Measurements from ENCODE around the gene ZFAND3.
"Not testable (repeated sequence)": the region's sequence is repeated elsewhere in the genome, so short reads cannot be mapped to it uniquely, and the experiment has no call there.

The ZFAND3 gene

DNA sequence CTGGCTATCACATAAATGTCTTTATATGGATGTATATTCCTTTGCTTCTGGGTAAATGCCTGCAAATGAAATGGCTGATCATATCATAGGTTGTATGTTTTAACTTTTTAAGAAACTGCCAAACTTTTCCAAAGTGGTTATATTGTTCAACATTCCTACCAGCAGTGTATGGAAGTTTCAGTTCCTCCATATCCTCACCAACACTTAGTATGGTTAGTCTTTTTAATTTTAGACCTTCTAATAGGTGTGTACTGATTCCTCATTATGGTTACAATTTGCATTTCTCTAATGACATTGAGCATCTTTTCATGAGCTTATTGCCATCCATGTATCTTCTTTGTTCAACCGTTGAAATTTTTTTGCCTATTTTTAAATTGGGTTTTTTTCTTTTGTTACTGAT, 155.4 kb downstream of the ZFAND3 start:
- DNase-seq = no peak

DNA sequence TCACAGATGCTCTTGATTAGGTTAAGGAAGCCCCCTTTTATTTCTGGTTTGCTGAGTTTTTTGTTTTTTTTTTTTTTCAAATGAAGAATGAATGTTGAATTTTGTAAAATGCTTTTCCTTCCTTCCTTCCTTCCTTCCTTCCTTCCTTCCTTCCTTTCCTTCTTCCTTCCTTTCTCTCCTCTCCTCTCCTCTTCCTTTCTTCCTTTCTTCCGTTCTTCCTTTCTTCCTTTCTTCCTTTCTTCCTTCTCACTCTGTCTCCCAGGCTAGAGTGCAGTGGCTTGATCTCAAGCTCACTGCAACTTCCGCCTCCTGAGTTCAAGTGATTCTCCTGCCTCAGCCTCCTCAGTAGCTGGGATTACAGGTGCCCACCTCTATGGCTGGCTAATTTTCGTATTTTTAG, 158.2 kb downstream of the ZFAND3 start:
- no peak for DNase-seq

DNA sequence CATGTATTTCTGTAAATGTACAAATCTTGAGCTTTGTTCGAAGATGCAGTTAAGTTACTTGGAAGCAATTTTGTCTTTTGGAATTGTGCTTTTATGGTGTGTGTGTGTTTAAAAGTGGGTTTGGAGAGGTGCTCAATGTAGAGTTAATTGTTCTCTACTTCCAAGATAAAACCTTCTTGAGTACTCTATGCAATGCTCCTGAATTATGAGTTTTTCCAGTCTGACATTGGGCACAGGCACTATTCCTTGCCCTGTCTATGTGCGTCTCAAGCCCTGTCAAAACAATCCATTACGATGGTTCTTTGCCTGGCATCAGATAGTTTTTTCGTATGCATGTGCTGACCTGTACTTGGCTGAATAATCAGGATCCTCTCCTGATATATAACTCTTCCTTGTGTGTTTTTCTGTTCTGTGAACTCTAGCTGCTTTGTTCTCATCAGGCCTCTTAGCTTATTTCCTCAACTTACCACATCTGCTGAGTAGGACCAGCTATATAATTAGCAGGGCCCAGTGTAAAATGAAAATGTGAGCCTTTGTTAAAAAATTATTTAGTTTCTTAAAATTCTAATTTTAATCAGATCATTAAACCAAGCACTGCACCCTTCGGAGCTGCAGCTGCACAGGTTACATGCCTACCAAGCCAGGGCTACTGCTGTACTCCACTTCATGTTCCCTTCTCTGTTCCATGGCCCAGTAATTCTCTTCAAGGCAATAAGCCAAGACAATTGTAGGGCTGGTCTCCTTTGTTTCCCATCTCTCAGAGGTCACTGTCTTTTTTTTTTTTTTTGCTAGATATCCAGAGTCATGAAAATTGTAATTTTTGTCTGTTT, 160.1 kb downstream of the ZFAND3 start:
- DNase-seq = no peak

DNA sequence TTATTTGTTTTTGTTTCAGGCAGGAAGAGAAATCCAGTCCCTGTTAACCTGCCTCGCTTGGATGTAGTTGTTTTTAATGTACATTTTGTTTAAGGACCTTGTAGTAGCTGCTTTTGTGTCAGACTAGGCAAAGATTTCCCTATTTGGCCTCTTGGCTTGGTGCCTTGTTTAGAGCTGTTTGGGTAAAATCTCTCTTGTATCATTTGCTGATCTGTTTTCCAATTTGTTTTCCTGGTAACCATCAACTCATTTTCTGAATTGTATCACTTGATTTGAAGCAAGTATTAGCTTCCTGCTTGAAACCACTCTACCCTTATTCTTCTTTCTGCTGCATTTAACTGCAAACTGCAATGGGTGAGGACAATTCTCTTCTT, 160.7 kb downstream of the ZFAND3 start:
- DNase-seq = no peak

DNA sequence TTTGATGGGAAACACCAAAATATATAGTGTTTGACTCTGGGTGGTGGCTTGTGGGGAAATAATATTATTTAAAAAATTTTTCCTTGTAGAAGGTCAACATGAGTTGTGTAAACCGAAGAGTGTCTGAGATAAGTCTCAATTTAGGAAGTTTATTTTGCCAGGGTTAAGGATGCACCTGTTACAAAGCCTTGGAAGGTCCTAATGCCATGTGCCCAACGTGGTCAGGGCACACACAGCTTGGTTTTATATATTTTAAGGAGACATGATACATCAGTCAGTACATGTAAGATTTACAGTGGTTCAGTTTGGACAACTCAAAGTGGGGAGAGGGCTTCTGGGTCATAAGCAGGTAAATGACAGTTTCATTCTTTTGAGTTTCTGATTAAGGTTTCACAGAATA, 162.1 kb downstream of the ZFAND3 start:
- no peak for DNase-seq

DNA sequence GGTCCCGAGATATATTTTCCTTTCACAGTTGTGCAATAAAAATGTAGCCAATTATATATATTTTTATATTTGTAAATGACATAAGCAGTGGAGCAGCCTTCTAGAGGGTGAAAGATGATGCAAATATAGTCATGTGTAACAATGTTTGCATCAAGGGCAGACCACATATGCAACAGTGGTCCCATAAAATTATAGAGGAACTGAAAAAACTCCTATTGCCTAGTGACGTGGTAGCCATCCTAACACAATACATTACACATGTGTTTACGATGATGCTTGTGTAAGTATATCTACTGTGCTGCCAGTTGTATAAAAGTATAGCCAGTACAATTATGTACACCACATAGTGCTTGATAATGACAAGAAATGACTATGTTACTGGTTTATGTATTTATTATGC, 162.8 kb downstream of the ZFAND3 start:
- no peak for DNase-seq

DNA sequence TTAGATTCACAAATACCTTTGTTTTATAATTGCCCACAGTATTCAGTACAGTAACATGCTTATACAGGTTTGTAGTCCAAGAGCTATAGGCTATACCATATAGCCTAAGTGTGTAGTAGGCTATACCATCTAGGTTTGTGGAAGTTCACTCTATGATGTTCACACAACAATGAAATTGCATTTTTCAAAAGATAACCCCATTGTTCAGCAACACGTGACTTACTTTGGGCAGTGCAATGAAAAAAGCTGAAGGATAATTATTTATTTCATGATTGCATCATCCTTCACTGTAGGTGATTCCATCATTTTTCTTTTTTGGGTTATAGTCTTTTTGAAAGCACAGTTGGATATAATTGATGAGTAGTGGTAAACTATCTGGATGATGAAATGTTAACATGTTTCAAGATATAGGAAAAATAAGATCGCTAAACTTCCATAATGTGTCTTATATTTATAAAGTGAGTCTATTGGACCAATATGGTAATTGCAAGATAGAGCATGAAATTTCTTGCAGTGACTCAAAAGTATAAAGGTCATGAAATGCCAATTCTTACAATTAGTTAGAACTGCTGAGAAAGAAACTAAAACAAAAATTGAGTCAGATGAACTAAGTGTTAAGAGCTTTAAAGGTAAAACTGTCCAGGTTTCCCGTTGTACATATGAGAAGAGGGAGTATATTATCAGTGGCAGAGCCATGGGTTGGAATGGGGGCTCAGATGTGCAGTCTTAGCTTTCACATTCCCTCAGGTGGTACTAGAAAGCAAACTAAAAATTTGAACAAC, 164.4 kb downstream of the ZFAND3 start:
- no peak for DNase-seq

DNA sequence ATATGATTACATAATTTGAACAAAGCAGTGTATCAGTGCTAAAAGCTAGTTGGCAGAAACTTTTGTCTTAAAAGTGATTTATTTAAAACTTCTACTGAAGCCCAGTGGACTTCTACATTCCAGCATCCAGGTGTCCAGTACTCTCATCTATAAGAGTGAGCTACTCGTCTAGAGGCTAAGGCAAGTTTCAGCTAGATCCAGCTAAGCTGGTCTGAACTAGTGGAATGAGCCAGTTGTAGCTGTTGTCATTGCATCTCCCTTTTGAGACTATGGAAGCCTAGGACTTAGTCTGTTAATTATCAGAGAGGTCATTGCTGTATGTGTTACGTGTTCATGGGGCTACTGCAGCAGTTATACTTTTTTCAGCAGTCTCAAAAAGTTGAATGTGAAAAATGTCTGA, 165.1 kb downstream of the ZFAND3 start:
- no peak for DNase-seq

DNA sequence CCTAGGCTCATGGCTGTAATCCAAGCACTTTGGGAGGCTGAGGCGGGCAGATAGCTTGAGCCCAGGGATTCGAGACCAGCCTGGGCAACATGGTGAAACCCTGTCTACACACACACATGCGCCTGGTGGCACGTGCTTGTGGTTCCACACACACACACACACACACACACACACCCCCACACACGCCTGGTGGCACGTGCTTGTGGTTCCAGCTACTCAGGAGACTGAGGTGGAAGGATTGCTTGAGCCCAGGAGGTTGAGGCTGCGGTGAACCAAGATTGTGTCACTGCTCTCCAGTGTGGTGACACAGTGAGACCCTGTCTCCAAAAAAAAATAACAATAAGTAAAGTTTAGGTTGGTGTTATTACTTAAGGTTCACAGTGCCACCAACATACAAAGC, 165.8 kb downstream of the ZFAND3 start:
- peak; percentile 19 for DNase-seq

DNA sequence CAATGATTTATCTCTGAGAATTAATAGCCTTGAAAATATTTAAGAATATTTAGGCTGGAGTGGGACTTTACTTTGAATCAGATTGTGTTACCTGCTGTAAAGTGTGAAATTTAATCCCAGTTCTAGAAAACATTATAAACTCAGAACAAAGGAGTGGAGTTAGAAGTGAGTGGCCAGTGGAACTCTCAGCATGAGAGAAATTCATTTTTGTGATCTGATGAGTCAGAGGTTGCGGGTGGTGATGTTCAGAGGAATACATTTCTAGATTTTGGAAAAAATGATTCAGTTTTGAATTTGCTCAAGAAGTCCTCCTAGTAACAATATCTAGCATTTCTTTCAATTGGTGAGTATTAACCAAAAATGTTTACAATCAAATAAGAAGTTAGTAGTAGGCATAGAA, 167.5 kb downstream of the ZFAND3 start:
- DNase-seq = no peak

DNA sequence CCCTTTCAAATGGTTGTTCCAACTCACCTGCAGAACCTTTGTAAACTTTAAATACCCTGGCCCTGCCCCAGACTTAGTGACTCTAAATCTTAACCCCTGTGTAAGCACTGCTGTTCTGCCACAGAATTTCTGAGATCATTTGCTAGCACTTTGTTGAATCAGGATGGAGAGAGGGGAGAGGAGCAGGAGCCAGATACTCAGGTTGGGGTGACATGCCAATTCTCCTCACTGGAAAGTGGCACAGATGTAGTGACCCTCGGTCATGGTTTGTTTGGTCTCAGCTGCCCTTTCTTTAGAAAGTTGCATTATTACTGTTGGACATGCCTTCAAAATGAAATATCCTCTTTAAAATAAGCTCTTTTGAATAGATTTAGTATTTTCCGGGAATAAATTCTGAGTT, 168.0 kb downstream of the ZFAND3 start:
- no peak for DNase-seq

DNA sequence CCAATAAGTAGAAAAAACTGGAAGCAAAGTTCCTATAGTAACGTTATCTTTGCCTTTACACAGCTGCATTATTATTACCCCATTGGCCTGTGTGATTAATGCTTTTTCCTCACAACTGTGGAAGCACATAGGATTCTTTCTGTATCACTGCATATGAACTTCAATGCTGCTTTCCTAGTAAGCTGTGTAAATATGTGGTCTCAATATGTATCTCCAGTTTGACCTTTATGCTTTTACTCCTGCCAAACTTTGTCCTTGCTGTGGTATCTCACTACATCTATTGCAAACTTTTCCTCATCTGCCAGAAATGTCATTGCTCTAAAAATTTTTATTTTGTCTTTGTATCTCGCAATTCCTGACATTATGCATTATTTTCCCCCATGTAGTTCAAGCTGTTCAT, 168.6 kb downstream of the ZFAND3 start:
- DNase-seq = no peak

DNA sequence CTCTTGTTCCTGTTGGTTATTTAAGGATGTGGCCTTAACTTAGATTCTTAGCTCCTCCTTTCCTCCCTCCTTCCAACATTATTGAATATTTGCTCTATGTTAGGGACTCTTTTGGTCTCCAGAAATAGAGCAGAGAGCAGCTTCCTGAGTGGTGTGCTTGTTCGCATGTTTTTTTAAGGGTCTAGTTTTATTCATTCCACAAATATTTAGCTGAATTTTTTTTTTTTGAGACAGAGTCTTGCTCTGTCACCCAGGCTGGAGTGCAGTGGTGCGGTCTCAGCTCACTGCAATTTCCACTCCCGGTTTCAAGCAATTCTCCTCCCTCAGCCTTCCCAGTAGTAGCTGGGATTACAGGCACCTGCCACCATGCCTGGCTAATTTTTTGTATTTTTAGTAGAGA, 169.2 kb downstream of the ZFAND3 start:
- no peak for DNase-seq

DNA sequence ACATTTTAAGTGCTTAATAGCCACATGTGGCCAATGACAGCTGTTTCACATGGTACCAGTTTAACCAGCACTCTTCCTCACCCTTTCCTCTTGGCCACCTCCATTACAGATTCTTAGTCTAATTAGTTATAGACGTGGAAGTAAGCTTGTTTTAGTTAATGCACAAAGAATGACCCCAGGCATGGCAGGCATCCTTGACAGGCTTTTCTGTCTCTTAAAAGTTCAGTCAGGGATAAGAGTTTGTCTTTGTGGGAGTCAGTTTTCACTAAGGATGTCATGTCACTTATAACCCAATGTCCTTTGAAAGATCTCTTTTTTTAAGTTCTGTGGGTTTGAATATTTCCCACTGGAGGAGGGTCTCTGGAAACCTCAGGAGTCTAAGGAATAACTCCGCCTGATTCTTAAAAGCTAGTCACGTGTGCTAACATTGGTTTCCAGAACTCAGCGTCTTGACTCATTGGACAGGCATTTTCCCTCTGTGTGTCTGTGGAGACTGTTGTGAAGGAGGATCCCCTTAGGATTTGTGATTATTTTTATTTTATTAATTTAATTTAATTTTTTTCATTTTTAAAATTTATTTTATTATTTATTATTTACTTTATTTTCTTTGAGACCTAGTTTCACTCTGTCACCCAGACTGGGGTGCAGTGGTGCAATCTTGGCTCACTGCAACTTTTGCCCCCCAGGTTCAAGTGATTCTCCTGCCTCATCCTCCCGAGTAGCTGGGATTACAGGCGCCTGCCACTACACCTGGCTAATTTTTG, 171.4 kb downstream of the ZFAND3 start:
- no peak for DNase-seq

DNA sequence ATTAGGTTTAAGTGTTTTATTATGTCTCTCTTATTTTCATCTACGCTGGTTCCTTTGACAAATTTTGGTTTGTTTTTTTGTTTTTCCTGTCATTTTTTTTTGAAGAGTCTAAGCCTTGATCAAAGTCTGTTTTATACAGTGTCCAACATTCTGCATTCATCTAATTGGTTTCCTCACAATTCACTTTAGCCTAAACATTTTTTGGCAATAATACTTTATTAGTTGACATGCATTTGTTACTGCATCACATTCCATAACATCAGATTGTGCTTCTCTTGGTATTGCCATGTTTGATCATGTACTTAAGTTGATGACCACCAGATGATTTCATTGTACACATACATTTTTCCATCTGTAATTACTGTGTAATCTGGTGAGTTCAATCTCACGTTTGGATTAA, 173.2 kb downstream of the ZFAND3 start:
- no peak for DNase-seq

DNA sequence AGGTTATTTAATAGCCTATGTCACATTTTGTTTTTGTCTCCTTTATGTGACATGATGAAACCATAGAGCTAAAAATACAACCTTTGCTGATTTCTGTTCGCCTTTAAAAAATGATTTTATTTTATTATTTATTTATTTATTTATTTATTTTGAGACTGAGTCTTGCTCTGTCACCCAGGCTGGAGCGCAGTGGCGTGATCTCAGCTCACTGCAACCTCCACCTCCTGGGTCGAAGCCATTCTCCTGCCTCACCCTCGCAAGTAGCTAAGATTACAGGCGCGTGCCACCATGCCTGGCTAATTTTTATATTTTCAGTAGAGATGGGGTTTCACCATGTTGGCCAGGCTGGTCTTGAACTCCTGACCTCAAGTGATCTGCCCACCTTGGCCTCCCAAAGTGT, 173.7 kb downstream of the ZFAND3 start:
- DNase-seq = not testable (repeated sequence)

DNA sequence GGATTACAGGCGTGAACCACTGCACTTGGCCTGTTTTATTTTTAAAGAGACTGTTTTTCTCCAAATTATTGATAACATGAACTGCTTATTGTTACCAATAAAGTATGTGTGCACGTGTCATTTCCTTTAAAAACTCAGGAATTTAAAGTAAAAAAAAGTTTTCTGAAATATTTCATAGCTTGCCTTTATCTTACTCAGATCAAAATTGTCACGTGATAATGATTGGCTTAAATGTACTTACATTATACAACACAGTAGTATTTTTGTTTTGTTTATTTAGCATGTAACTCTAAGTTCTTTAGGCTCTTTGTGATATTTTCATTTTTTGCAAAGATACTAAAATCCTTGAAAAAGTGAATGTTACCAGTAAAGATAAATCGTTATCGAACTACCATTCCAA, 174.1 kb downstream of the ZFAND3 start:
- DNase-seq = no peak

DNA sequence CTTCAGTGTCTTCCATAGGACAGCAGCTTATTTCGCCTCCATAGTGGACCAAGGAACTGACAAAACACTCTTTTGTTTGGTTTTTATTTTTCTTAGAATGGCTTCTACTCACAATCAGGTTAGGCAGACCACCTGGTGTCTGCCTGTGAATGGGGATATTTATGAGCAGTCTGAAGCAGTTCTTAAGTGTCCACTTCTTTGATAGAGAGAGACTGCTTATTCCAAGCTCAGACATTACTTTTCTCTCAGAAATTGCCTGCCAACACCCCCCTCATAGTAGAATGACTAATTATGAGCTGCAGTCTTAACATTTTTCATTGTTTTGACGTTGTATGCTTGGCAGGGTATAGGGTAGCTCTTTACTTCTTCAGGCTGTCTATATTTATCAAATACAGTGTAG, 174.7 kb downstream of the ZFAND3 start:
- DNase-seq = no peak

DNA sequence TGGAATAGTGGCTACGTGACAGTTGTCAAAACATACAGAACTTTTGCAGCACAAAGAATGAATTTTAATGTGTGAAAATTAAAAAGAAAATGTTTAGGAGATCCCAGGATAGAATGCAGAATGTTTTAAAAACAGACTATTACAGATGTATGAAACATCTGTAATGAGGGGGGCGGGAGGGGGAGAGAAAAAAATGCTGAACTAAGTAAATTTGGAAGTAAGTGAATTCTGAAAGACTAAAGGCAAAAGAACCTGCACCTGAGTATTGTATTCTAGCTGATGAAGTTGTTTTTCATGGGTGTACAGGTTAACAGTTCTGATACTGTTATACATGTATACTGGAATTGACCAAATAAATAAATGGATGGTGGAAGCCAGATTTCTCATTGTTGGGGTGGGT, 178.8 kb downstream of the ZFAND3 start:
- DNase-seq = no peak

DNA sequence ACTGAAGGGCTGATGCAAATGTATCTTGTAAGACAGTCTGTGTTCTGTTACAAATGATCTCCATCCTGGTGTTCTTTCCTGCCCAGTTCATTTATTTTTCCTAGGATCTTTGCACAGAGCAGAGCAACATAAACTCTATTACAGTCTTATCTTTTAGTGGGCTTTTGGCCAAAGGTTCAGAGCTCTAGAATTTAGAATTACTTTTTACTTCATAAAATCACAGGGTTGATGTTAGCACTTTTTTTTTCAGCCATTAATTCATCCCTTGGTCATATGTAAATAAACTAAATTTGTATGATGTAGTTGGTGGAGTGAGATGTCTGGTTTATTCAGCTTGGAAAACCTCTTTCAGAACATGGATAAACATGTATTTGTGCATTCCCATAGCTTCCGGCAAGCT, 181.9 kb downstream of the ZFAND3 start:
- DNase-seq = no peak

DNA sequence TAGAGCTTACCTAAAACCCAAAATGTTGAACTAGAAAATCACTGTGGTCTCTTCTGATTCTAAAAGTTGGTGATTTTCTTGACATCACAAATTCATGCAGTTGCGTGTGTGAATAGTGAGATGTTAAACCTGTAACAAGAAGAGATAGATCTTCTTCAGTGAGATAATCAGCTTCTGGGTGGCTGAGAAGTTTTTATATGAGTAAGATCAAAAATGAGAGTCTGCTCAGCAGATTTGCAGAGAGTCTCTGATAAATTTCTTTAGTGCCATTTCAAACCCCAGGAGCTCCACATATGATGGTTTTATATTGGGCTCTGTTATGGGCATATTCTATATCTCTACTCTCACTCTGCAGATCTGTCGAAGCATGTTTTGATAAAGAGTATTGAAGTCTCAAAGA, 185.4 kb downstream of the ZFAND3 start:
- no peak for DNase-seq

DNA sequence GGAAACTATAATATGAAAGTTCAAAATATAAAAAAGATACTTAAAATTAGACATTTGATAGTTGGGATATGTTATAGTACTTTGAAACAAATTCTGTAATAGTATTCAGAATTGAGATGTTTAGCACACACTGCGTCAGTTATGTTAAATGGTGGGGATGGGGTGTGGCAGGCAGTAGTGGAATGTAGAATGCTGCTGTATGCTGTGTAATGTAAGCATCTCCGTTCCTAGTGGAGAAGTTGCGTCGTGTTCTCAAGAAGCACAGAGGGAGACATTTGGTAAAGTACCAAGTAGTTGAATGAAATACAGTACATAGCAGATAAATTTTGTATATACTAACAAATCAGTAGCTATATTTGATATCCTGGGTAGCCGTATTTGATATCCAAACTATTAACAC, 192.4 kb downstream of the ZFAND3 start:
- DNase-seq = no peak

DNA sequence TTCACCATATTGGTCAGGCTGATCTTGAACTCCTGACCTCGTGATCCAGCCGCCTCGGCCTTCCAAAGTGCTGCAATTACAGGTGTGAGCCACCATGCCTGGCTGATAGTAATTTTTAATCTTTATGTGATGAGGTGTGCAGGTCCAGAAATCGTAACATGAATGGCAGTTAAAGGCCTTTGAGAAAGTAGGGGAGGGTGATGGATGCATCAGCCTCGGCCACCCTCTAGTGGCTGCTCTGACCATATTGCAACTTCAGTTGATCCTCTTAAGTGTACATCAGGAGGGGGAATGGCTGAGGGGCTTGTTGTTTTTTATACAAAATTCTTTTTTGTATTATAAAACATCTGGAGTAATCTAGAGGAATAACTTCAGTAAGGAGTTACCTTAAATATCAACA, 193.0 kb downstream of the ZFAND3 start:
- DNase-seq = no peak

DNA sequence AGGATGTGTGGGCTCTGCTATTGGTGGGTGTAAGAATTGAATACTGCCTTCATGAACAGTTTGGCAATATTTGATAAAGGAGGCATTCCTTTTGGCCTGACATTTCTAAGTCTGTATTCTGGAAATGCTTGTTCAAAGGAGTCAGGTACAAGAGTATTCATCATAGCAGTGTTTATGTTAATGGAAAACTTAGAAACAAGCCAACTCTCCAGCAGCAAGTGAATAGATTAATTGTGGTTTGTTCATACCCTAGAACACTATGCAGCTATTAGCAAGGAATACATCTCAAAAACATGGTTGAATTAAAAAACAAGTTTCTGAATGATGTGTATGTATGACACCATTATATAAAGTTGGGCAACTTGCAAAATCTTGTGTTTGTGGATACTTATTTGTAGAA, 195.8 kb downstream of the ZFAND3 start:
- no peak for DNase-seq
